Measurements from ENCODE around the gene SSBP3. TPM values are rescaled to one million over a fixed set of nuclear protein-coding genes. Genes with fewer than 3 reads are reported as not detected.

SSBP3 gene
- total RNA-seq, 4 donors from 2014 or later = 19.3 to 40.5 (median 31.3) TPM

DNA sequence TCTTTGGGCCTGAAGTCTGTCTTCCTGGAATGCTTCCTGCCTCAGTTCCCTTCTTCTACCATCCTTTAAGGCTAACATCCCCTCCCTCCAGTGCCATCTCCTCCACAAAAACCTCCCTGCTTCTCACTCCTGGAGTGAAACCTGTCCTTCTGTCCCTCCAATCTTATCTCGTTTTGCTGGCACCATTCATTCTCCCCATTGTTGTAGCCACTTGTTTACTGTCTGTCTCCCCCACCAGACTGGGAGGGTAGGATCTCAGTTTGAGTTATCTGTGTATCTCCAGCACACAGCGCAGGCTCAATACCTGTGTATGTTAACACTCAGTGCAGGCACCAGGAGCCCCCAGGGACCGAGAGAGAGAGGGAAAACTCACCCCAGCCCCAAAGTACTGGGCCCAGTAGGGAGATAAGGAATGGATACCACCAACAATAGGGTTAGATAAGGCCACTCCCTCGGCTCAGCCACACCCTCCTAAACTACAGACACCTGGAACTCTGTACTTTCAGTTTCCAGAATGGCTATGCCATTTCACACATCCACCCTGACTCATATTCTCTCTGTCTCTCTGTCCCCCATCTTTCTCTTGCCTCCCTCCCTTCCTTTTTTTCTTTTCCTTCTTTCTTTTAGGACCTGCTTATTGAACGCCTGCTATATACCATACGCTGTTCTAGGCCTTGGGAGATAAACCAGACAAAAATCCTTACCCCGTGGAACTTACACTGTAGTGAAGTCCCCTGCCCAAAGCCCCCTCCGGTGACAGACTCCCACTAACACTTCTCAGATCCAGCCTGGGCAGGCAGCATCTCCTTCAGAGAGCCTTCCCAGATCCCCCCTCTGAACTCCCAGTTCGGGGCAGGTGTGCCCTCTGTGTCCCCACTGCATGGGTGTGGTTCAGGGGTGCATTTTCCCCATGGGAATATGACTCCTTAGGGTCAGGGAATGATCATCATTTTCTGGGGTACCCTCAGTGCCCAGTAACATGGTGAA is 3.3 kb upstream of the SSBP3 start:
- intact Hi-C loops (cut with DNase I; ENCODE audit: low total_unique reads) = no loop called here
- H3K4me3 ChIP-seq (ENCODE audit: low read depth, poor library complexity, severe bottlenecking) = no peak overlapping the region
- TF ChIP-seq CTCF (IDR thresholded peaks at IDR 0.05) (no peak), POLR2A (IDR thresholded peaks at IDR 0.05) (no peak)
- no peak for DNase-seq (ENCODE audit: low spot score in 2 of 2)
- WGBS, 2 donors = 75 to 81% methylated on average over 9 of the region's 9 CpGs

- TF ChIP-seq POLR2A (IDR thresholded peaks at IDR 0.05) = no peak
- no peak for TF ChIP-seq CTCF (IDR thresholded peaks at IDR 0.05)
- 45 to 46% methylated on average over 9 of the region's 9 CpGs for WGBS, 2 donors
- intact Hi-C loops (cut with DNase I; ENCODE audit: low total_unique reads) = loop anchor here (1.0 kb wide), 1 partner anchor 79 kb away; no protein-coding TSS in a partner anchor
- peak in 1 of 2 donors; percentile 46 for DNase-seq (ENCODE audit: low spot score in 2 of 2)
- H3K4me3 ChIP-seq (ENCODE audit: low read depth, poor library complexity, severe bottlenecking) = no peak overlapping the region
These were observed 2.2 kb upstream of the SSBP3 start for GRCh38 chr1:54408147-54409066.

DNA sequence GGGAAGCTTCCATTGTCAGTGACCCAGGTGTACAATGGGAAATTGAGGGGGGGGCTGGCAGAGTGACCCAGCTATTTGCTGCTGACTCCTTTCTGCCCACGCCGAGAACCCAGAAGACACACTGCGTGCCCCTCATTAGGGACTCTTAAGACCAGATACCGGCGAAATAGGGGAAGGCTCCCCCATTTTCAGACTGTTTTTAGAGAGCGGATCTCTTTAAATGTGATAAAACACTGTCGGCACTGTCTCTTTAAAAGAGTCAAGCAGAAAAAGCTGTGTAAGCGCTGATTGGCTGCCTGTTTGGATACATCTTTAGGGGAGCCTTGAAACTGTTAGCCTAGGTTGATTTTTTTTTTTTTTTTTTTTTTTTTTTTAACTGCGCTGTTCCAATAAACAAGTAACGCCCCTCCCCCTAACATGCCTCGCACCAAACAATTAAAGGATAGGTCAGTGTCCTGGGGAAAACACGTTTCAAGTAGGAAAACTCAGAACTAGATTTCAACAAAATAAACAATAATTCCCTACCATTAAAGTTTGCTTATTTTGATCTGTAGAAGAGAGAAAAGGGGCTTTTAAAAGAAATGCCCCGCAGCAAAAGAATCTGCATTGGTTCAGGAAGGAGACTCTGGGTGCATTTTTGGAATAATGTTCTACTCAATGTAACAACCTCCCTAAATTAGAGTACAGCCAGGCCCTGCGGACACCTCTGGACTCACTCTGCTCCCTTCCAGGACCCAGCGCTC is 1.4 kb upstream of the SSBP3 start:
- TF ChIP-seq CTCF (IDR thresholded peaks at IDR 0.05) (no peak), POLR2A (IDR thresholded peaks at IDR 0.05) (no peak)
- peak overlapping the region; percentile 88 for H3K4me3 ChIP-seq (ENCODE audit: low read depth, poor library complexity, severe bottlenecking)
- intact Hi-C loops (cut with DNase I; ENCODE audit: low total_unique reads) = loop anchor here (1.0 kb wide), 1 partner anchor 80 kb away; no protein-coding TSS in a partner anchor
- 8 to 9% methylated on average over 15 of the region's 15 CpGs for WGBS, 2 donors
- peak; percentile 86 to 89 for DNase-seq (ENCODE audit: low spot score in 2 of 2)

- peak overlapping the region; percentile 88 for H3K4me3 ChIP-seq (ENCODE audit: low read depth, poor library complexity, severe bottlenecking)
- intact Hi-C loops (cut with DNase I; ENCODE audit: low total_unique reads) = no loop called here
- 0% methylated on average over 12 of the region's 12 CpGs for WGBS, 2 donors
- peak in 1 of 2 donors; percentile 88 for DNase-seq (ENCODE audit: low spot score in 2 of 2)
- no peak for TF ChIP-seq POLR2A (IDR thresholded peaks at IDR 0.05)
- TF ChIP-seq CTCF (IDR thresholded peaks at IDR 0.05) = no peak
These were observed 885 bp upstream of the SSBP3 start for GRCh38 chr1:54407154-54407403.

DNA sequence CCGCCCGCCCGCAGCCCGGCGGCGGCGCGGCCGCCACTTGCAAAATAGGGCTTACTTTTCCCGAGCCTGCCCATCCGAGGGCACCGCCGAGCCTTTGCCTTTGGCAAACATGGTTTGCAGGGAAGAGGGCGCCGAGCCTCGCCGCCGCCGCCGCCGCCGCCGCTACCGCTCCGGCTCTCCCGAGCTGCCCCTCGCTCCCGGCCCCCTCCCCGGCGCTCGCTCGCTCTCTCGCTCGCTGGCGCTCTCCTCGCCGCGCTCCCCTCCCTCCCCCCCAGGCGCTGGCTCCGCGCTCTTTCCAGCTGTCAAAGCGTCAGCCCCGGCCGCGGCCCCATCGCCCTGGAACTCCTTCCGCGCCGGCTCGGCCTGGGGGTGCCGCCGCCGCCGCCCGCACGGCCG is 298 bp downstream of the SSBP3 start:
- no peak for TF ChIP-seq CTCF (IDR thresholded peaks at IDR 0.05)
- TF ChIP-seq POLR2A (IDR thresholded peaks at IDR 0.05) = no peak
- 0 to 1% methylated on average over 3 to 29 of the region's 57 CpGs for WGBS, 2 donors
- DNase-seq (ENCODE audit: low spot score in 2 of 2) = no peak
- H3K4me3 ChIP-seq (ENCODE audit: low read depth, poor library complexity, severe bottlenecking) = peak overlapping the region; percentile 69
- intact Hi-C loops (cut with DNase I; ENCODE audit: low total_unique reads) = no loop called here
